22Rv1 (cell line): Measurements from ENCODE around the gene PBLD.

Experiments used
- H3K27ac ChIP-seq: fragments of 450-650 bp; 2 replicates; pipeline ENCODE4 v1.5.1; 2017
- ZFX ChIP-seq: fragments of 450-650 bp; IDR thresholded peaks from 2 replicates; pipeline ENCODE4 v1.6.1; 2017; ENCODE audit warnings: antibody characterized with exemption, borderline replicate concordance
- TF ChIP-seq, protein P1 (sequence below): fragments of 450-650 bp; IDR thresholded peaks from 2 replicates; pipeline ENCODE4 v1.5.1; 2017; ENCODE audit warnings: mild to moderate bottlenecking

Gene PBLD

DNA sequence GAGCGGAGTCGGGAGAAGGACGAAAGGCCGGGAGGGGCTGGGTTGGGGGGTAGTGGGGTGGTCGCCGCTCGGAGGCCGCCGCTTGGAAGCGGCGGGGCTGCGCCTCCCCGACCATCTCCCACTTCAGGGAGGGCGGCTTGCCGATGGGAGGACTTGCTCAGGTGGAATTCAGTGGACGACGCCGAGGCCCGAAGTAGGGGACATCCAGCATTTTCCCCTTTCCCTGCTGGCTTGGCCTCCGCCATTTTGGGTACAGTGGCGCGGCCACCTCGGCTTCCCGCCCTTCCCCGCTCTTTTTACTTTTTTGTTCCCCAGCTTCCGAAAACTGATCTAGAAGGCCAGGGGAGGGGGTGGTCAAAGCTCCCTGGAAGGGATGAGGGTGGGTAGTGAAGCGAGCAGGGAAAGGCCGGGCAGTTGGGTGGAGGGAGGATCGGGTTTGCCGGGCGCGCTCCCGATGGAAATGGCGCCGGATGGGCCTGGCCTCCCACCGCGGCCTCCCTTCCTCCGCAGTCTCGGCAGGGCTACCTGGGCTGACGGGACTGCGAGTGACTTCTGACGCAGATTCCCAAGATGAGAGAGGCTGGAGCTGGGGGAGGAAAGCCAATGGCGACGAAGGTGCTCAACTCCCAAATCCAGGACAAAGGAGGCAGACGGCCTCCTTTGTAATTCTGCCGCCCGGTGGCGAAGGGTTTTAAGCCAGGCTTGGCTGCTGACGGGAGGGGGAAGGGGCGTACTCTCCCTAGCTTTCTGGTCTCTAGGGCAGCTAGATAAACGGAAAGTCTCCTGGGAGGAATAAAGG lies at the start of gene PBLD:
Gene PBLD, minus strand, starts transcription at position 670 of the 799 bp plus-strand sequence. CDS start 26,084 bp downstream, outside the sequence.
- no peak for TF ChIP-seq ZFX
- TF ChIP-seq, protein P1, sequence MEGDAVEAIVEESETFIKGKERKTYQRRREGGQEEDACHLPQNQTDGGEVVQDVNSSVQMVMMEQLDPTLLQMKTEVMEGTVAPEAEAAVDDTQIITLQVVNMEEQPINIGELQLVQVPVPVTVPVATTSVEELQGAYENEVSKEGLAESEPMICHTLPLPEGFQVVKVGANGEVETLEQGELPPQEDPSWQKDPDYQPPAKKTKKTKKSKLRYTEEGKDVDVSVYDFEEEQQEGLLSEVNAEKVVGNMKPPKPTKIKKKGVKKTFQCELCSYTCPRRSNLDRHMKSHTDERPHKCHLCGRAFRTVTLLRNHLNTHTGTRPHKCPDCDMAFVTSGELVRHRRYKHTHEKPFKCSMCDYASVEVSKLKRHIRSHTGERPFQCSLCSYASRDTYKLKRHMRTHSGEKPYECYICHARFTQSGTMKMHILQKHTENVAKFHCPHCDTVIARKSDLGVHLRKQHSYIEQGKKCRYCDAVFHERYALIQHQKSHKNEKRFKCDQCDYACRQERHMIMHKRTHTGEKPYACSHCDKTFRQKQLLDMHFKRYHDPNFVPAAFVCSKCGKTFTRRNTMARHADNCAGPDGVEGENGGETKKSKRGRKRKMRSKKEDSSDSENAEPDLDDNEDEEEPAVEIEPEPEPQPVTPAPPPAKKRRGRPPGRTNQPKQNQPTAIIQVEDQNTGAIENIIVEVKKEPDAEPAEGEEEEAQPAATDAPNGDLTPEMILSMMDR = peak; percentile 73
- peak within 1 kb of the TSS; percentile 99 for H3K27ac ChIP-seq

- H3K27ac ChIP-seq = no peak overlapping the region
- TF ChIP-seq, protein P1 = no peak
Observed at GRCh38 chr10:68371604-68372003, 38.9 kb upstream of the PBLD start.

- no peak for TF ChIP-seq ZFX
- no peak overlapping the region for H3K27ac ChIP-seq
Observed at GRCh38 chr10:68367121-68367520, 34.4 kb upstream of the PBLD start.

DNA sequence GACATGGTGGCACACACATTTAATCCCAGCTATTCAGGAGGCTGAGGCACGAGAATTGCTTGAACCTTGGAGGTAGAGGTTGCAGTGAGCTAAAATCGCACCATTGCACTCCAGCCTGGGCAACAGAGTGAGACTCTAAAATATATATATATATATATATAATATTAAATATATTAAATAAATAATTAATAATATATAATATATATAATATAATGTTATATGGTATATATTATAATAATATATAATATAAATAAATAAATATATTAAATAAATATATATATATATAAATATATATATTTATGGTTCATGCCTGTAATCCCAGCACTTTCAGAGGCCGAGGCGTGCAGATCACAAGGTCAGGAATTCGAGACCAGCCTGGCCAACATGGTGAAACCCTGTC lies 33.9 kb upstream of the PBLD start:
- no peak overlapping the region for H3K27ac ChIP-seq
- TF ChIP-seq ZFX = no peak
- TF ChIP-seq, protein P1 = no peak

GRCh38 chr10:68365611-68366010 lies 32.9 kb upstream of the PBLD start:
- H3K27ac ChIP-seq = no peak overlapping the region
- TF ChIP-seq ZFX = no peak
- TF ChIP-seq, protein P1 = no peak

GRCh38 chr10:68364101-68364886 lies 31.6 kb upstream of the PBLD start:
- no peak overlapping the region for H3K27ac ChIP-seq
- TF ChIP-seq ZFX = no peak
- TF ChIP-seq, protein P1 = no peak

DNA sequence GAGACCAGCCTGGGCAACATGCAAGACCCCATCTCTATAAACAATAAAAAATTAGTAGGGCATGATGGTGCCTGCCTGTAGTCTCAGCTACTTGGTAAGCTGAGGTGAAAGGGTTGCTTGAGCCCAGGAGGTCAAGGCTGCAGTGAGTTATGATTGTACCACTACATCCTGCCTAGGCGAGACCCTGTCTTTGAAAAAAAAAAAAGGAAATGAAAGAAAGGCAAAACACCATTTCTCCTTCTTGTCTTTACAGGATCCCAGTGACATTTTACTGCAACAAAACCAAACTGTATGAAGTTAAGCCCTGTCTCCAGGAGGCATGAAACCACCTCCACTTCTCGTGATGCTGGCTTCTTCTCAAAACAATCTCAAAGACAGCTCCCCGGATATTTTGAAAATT lies 29.9 kb upstream of the PBLD start:
- no peak for TF ChIP-seq ZFX
- TF ChIP-seq, protein P1 = no peak
- H3K27ac ChIP-seq = no peak overlapping the region
